ENCODE results near the gene CAMTA1.

The CAMTA1 gene

GRCh38 chr1:7250597-7251453, 465.6 kb downstream of the CAMTA1 start:
- in situ Hi-C loops (cut with MboI; ENCODE audit: low sequenced_read_pairs, unreplicated experiment) = no loop called here
- DNase-seq (ENCODE audit: low spot score) = no peak
- TF ChIP-seq CTCF (IDR thresholded peaks at IDR 0.05; ENCODE audit: borderline replicate concordance, control extremely low read depth, extremely low read depth, insufficient read depth, missing control alignments) = no peak

GRCh38 chr1:7251454-7251800, 466.2 kb downstream of the CAMTA1 start:
- TF ChIP-seq CTCF (IDR thresholded peaks at IDR 0.05; ENCODE audit: borderline replicate concordance, control extremely low read depth, extremely low read depth, insufficient read depth, missing control alignments) = no peak
- in situ Hi-C loops (cut with MboI; ENCODE audit: low sequenced_read_pairs, unreplicated experiment) = no loop called here
- no peak for DNase-seq (ENCODE audit: low spot score)

GRCh38 chr1:7252411-7253117, 467.3 kb downstream of the CAMTA1 start:
- DNase-seq (ENCODE audit: low spot score) = no peak
- TF ChIP-seq CTCF (IDR thresholded peaks at IDR 0.05; ENCODE audit: borderline replicate concordance, control extremely low read depth, extremely low read depth, insufficient read depth, missing control alignments) = no peak
- in situ Hi-C loops (cut with MboI; ENCODE audit: low sequenced_read_pairs, unreplicated experiment) = no loop called here

- peak; percentile 3 for TF ChIP-seq CTCF (IDR thresholded peaks at IDR 0.05; ENCODE audit: borderline replicate concordance, control extremely low read depth, extremely low read depth, insufficient read depth, missing control alignments)
- no peak for DNase-seq (ENCODE audit: low spot score)
- in situ Hi-C loops (cut with MboI; ENCODE audit: low sequenced_read_pairs, unreplicated experiment) = no loop called here
Observed at GRCh38 chr1:7253118-7253480, 467.8 kb downstream of the CAMTA1 start.

GRCh38 chr1:7253988-7254587, 468.8 kb downstream of the CAMTA1 start:
- in situ Hi-C loops (cut with MboI; ENCODE audit: low sequenced_read_pairs, unreplicated experiment) = no loop called here
- TF ChIP-seq CTCF (IDR thresholded peaks at IDR 0.05; ENCODE audit: borderline replicate concordance, control extremely low read depth, extremely low read depth, insufficient read depth, missing control alignments) = no peak
- no peak for DNase-seq (ENCODE audit: low spot score)

- in situ Hi-C loops (cut with MboI; ENCODE audit: low sequenced_read_pairs, unreplicated experiment) = no loop called here
- no peak for DNase-seq (ENCODE audit: low spot score)
- TF ChIP-seq CTCF (IDR thresholded peaks at IDR 0.05; ENCODE audit: borderline replicate concordance, control extremely low read depth, extremely low read depth, insufficient read depth, missing control alignments) = no peak
Observed at GRCh38 chr1:7255303-7256058, 470.2 kb downstream of the CAMTA1 start.
